Hepatocyte (in vitro differentiated cells): ENCODE measurements around the gene CD19. TPM values are rescaled to one million over a fixed set of nuclear protein-coding genes. Genes with fewer than 3 reads are reported as not detected.

Experiments used
- DNase-seq: peaks from one replicate; pipeline ENCODE4 v3.0.0-alpha.2; 2016; ENCODE audit warnings: low spot score
- H2AFZ ChIP-seq: fragments of 200-600 bp; sonication (generic); 2 replicates; pipeline ENCODE4 v1.6.0; 2016; ENCODE audit warnings: antibody characterized with exemption, mild to moderate bottlenecking
- H3K27ac ChIP-seq: fragments of 200-600 bp; sonication (generic); 2 replicates; pipeline ENCODE4 v1.5.1; 2016; ENCODE audit warnings: mild to moderate bottlenecking
- H3K27me3 ChIP-seq: fragments of 200-600 bp; sonication (generic); 2 replicates; pipeline ENCODE4 v1.6.1; 2016
- H3K36me3 ChIP-seq: fragments of 200-600 bp; sonication (generic); replicated peaks from 2 replicates; pipeline ENCODE4 v1.5.1; 2016; ENCODE audit warnings: low read depth; ENCODE audit not compliant: insufficient read depth
- H3K4me1 ChIP-seq: fragments of 200-600 bp; sonication (generic); 2 replicates; pipeline ENCODE4 v1.5.1; 2016; ENCODE audit warnings: mild to moderate bottlenecking, moderate library complexity; ENCODE audit not compliant: insufficient read depth
- H3K4me2 ChIP-seq: fragments of 200-600 bp; sonication (generic); 2 replicates; pipeline ENCODE4 v1.6.0; 2016
- H3K4me3 ChIP-seq: fragments of 200-600 bp; sonication (generic); 2 replicates; pipeline ENCODE4 v1.5.1; 2016; ENCODE audit warnings: mild to moderate bottlenecking
- H3K79me2 ChIP-seq: fragments of 200-600 bp; sonication (generic); 2 replicates; pipeline ENCODE4 v1.6.0; 2017; ENCODE audit warnings: mild to moderate bottlenecking
- H3K9me2 ChIP-seq: fragments of 200-600 bp; sonication (generic); replicated peaks from 2 replicates; pipeline ENCODE4 v1.6.0; 2017; ENCODE audit warnings: mild to moderate bottlenecking; ENCODE audit not compliant: insufficient read depth
- H3K9me3 ChIP-seq: fragments of 200-600 bp; sonication (generic); 2 replicates; pipeline ENCODE4 v1.5.1; 2016; ENCODE audit warnings: low read depth, mild to moderate bottlenecking
- H4K20me1 ChIP-seq: fragments of 200-600 bp; sonication (generic); 2 replicates; pipeline ENCODE4 v1.6.0; 2016; ENCODE audit warnings: mild to moderate bottlenecking; ENCODE audit not compliant: insufficient read depth, poor library complexity, severe bottlenecking
- EZH2 ChIP-seq: fragments of 200-600 bp; sonication (generic); IDR thresholded peaks from 2 replicates; pipeline ENCODE4 v1.6.1; 2016; ENCODE audit warnings: antibody characterized with exemption, mild to moderate bottlenecking, borderline replicate concordance
- EZH2phosphoT487 ChIP-seq: fragments of 200-600 bp; sonication (generic); IDR thresholded peaks from one replicate; pipeline ENCODE4 v1.6.1; 2018; ENCODE audit warnings: antibody characterized with exemption, mild to moderate bottlenecking, low read depth, moderate library complexity; ENCODE audit not compliant: unreplicated experiment, severe bottlenecking
- WGBS: methylation state at CpG from one replicate; pipeline ENCODE4 v1.1.6; 2016; ENCODE audit warnings: low lambda C conversion rate; ENCODE audit errors: missing lambda C conversion rate; 5-methylcytosine and 5-hydroxymethylcytosine counted together
- polyA plus RNA-seq: library from polyadenylated mRNA; unstranded; fragments of >200 nt; fragmentation: Nextera tagmentation; extraction: Ambion mirVana; gene quantifications from 2 replicates; pipeline ENCODE4 v1.2.1, GENCODE V29; 2016
- total RNA-seq: library from RNA; depleted of rRNA; stranded (reverse); fragments of >200 nt; gene quantifications from 2 replicates; pipeline ENCODE4 v1.2.3, GENCODE V29; 2014
- TF ChIP-seq, protein P1 (sequence below): fragments of 200-600 bp; sonication (generic); IDR thresholded peaks from 2 replicates; pipeline ENCODE4 v1.5.1; 2016; ENCODE audit warnings: antibody characterized with exemption, mild to moderate bottlenecking; ENCODE audit not compliant: poor library complexity

The CD19 gene
- total and polyA plus RNA-seq, 2 experiments from 2014 or later, result not detected

DNA sequence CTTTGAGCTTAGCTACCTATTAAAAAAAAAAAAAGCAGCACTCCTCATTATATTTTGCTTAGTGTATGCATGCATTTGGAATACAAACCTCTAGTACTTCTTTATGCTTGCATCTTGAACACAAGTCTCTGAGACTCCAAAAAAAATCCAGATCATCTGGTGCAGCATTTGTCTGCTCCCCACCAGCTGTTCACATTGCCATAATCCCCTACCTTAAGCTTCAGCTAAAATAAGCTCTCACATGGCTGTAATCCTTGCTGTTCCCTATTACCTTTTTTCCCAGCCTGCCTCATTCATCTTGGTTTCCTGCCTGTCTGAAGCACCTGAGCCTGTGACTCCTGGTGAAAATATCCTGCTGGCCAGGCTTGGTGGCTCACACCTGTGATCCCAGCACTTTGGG is 11.5 kb downstream of the CD19 start:
- no peak for DNase-seq
- no peak overlapping the region for H3K4me3 ChIP-seq
- H3K79me2 ChIP-seq, result no peaks in the 10 kb centered on the region
- H3K9me2 ChIP-seq, result no peaks in the 10 kb centered on the region
- H3K9me3 ChIP-seq, result no peaks in the 10 kb centered on the region
- no peak overlapping the region for H2AFZ ChIP-seq
- no peaks in the 10 kb centered on the region for H3K27me3 ChIP-seq
- no peaks in the 10 kb centered on the region for H3K36me3 ChIP-seq
- H4K20me1 ChIP-seq, result no peaks in the 10 kb centered on the region
- no peak overlapping the region for H3K27ac ChIP-seq
- H3K4me2 ChIP-seq, result no peak overlapping the region
- TF ChIP-seq, protein P1, sequence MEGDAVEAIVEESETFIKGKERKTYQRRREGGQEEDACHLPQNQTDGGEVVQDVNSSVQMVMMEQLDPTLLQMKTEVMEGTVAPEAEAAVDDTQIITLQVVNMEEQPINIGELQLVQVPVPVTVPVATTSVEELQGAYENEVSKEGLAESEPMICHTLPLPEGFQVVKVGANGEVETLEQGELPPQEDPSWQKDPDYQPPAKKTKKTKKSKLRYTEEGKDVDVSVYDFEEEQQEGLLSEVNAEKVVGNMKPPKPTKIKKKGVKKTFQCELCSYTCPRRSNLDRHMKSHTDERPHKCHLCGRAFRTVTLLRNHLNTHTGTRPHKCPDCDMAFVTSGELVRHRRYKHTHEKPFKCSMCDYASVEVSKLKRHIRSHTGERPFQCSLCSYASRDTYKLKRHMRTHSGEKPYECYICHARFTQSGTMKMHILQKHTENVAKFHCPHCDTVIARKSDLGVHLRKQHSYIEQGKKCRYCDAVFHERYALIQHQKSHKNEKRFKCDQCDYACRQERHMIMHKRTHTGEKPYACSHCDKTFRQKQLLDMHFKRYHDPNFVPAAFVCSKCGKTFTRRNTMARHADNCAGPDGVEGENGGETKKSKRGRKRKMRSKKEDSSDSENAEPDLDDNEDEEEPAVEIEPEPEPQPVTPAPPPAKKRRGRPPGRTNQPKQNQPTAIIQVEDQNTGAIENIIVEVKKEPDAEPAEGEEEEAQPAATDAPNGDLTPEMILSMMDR, result no peak
- no peak for TF ChIP-seq EZH2phosphoT487
- no peak for TF ChIP-seq EZH2
- no peaks in the 10 kb centered on the region for H3K4me1 ChIP-seq

DNA sequence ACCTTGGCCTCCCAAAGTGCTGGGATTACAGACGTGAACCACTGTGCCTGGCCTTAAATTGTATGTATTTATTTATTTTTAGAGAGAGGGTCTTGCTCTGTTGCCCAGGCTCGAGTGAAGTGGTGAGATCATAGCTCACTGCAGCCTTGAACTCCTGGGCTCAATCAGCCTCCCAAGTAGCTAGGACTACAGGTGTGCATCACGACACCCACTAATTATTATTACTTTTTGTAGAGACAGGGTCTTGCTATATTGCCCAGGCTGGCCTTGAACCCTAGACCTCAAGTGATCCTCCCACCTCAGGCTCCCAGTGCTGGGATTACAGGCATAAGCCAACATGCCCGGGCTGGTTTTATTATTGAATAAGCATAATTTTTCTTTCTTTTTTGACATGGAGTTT is 14.9 kb downstream of the CD19 start:
- TF ChIP-seq, protein P1, result no peak
- TF ChIP-seq EZH2 (no peak), EZH2phosphoT487 (no peak)
- 86% methylated on average over 4 of the region's 4 CpGs for WGBS

DNA sequence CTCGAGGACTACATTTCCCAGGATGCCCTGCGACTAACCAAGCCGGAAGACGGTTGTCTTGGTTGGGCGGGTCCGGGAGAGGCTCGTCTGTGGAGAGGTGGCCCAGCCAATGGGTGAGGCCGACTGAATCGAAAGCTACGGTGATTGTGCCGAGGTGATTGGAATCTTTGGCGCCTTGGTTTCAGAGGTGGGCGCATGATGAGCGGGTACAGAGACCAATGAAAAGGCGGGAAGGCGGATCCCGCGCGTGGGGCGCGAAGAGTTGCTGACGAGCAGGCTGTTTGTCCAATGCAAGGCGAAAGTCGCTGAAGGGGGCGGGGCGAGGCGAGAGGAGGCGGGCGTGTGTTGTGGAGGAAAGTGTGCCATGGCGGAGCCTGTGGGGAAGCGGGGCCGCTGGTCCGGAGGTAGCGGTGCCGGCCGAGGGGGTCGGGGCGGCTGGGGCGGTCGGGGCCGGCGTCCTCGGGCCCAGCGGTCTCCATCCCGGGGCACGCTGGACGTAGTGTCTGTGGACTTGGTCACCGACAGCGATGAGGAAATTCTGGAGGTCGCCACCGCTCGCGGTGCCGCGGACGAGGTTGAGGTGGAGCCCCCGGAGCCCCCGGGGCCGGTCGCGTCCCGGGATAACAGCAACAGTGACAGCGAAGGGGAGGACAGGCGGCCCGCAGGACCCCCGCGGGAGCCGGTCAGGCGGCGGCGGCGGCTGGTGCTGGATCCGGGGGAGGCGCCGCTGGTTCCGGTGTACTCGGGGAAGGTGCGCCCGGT is 19.1 kb downstream of the CD19 start, which contains the start of gene NFATC2IP:
Gene NFATC2IP, plus strand, starts transcription at position 290 of the 762 bp plus-strand sequence. Its CDS starts 75 bp downstream, at position 365.
- no peaks in the 10 kb centered on the region for H3K9me2 ChIP-seq
- no peaks in the 10 kb centered on the region for H3K36me3 ChIP-seq
- TF ChIP-seq EZH2phosphoT487 (no peak), EZH2 (no peak)
- TF ChIP-seq, protein P1, result no peak
- peaks cover 26% of the 10 kb centered on the region for H3K79me2 ChIP-seq
- H3K27me3 ChIP-seq, result no peaks in the 10 kb centered on the region
- peak within 1 kb of the TSS; percentile 59 for H3K27ac ChIP-seq
- peaks cover 9% of the 10 kb centered on the region for H3K4me1 ChIP-seq
- 2% methylated on average over 52 of the region's 79 CpGs for WGBS
- H3K9me3 ChIP-seq, result no peaks in the 10 kb centered on the region
- H3K4me3 ChIP-seq, result peak within 1 kb of the TSS; percentile 97
- H2AFZ ChIP-seq, result peak within 1 kb of the TSS; percentile 65
- DNase-seq, result peak; percentile 99
- no peaks in the 10 kb centered on the region for H4K20me1 ChIP-seq
- H3K4me2 ChIP-seq, result peak within 1 kb of the TSS; percentile 96

More for the DNA sequence above, 14.9 kb downstream of the CD19 start:
- no peaks in the 10 kb centered on the region for H3K9me3 ChIP-seq
- no peak overlapping the region for H3K4me2 ChIP-seq
- H3K27me3 ChIP-seq, result no peaks in the 10 kb centered on the region
- H3K4me3 ChIP-seq, result no peak overlapping the region
- H4K20me1 ChIP-seq, result no peaks in the 10 kb centered on the region
- peaks cover 5% of the 10 kb centered on the region for H3K79me2 ChIP-seq
- H2AFZ ChIP-seq, result no peak overlapping the region
- no peaks in the 10 kb centered on the region for H3K9me2 ChIP-seq
- no peak for DNase-seq
- peaks cover 2% of the 10 kb centered on the region for H3K4me1 ChIP-seq
- no peak overlapping the region for H3K27ac ChIP-seq
- no peaks in the 10 kb centered on the region for H3K36me3 ChIP-seq
